Spinal cord (tissue), 10 donors: Measurements from ENCODE around the gene APOBEC3F. TPM values are rescaled to one million over a fixed set of nuclear protein-coding genes. Genes with fewer than 3 reads are reported as not detected.

Experiments
- DNase-seq, 6 donors: peaks; one replicate each; pipeline versions ENCODE4 v3.0.0 to v3.0.0-alpha.2; 2013 to 2015; ENCODE audit warnings: low spot score in 6 of 6, low read depth in 4 of 6
- H3K27ac ChIP-seq: one replicate; pipeline ENCODE4 v1.5.1; 2013; ENCODE audit warnings: low read depth, low read length, control low read depth
- H3K27me3 ChIP-seq: one replicate; pipeline ENCODE4 v1.6.1; 2013; ENCODE audit warnings: low read length; ENCODE audit not compliant: control insufficient read depth, insufficient read depth
- H3K36me3 ChIP-seq: one replicate; pipeline ENCODE4 v1.6.1; 2013; ENCODE audit warnings: low read length; ENCODE audit not compliant: control insufficient read depth, insufficient read depth
- H3K4me1 ChIP-seq: one replicate; pipeline ENCODE4 v1.6.1; 2013; ENCODE audit warnings: low read length; ENCODE audit not compliant: control insufficient read depth, insufficient read depth
- H3K4me3 ChIP-seq: one replicate; pipeline ENCODE4 v1.5.1; 2013; ENCODE audit warnings: low read depth, low read length, control low read depth
- H3K9me3 ChIP-seq: one replicate; pipeline ENCODE4 v1.6.1; 2013; ENCODE audit warnings: low read length; ENCODE audit not compliant: control insufficient read depth, insufficient read depth
- WGBS: methylation state at CpG from one replicate; pipeline ENCODE4 v1.1.5; 2013; ENCODE audit warnings: missing lambda C conversion rate; ENCODE audit not compliant: insufficient coverage; 5-methylcytosine and 5-hydroxymethylcytosine counted together
- polyA plus RNA-seq, 2 donors: library from polyadenylated mRNA; unstranded; fragments of 120-200 nt; gene quantifications; one replicate each; pipeline ENCODE4 v1.2.1, GENCODE V29; 2013; ENCODE audit not compliant: insufficient read length in 2 of 2
- total RNA-seq, 2 donors: library from RNA; depleted of rRNA in 1 of 2; stranded (reverse); fragments of 120-200 nt in 1 of 2; fragments of >200 nt in 1 of 2; gene quantifications; one replicate each; pipeline versions ENCODE4 v1.2.3 to v1.2.4, GENCODE V29; 2013 to 2014
- donor health status: healthy.

The APOBEC3F gene
- total and polyA plus RNA-seq, 4 donors = 1.9 to 8.0 (median 3.2) TPM

DNA sequence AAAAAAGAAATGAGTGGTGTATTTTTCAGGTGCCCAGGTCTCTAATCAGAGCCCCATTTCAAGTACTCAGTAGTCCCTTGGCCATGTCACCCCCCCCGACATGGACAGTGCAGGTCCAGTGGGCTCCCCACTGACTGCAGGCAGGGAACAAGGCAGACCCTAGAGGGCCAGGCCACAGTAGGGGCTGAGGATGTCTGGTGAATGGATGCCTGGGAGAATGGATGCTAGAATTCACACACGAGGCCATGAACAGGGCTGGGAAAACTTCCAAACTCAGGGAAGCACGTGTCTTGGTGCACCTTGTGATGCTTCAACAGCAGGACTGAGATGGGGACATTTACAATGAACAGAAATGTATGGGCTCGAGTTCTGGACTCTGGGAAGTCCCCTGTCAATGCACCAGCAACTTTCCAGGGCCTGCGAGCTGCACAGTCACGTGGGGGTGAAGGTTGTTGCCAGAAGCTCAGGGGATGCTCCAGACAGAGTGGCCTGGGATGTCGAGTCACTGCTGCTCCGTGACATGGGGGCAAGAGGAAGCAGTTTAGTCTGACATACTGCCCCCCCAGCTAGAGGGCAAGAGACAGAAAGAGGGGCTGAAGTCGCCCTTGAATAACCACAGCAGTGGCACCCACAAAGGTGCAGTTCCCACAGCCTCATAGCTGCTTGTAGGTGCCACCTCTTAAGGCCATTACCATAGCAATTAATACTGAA lies 39.5 kb downstream of the APOBEC3F start:
- Histone ChIP-seq H3K27me3 (no peaks in the 10 kb centered on the region), H3K36me3 (no peaks in the 10 kb centered on the region), H3K4me1 (peaks cover 9% of the 10 kb centered on the region), H3K27ac (no peak overlapping the region), H3K9me3 (no peaks in the 10 kb centered on the region), H3K4me3 (no peak overlapping the region)
- WGBS = 72% methylated on average over 7 of the region's 9 CpGs
- DNase-seq = no peak

DNA sequence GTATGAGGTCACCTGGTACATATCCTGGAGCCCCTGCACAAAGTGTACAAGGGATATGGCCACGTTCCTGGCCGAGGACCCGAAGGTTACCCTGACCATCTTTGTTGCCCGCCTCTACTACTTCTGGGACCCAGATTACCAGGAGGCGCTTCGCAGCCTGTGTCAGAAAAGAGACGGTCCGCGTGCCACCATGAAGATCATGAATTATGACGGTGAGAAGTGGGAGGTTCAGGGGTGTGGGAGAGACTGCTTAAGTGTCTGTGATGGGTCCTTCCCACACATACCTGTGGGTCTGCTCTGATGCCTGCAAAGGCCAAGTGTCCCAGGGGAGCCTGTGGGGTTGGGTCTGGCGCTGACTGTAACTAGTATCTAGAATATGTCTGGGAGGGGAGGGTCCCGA lies 40.4 kb downstream of the APOBEC3F start:
- peaks cover 9% of the 10 kb centered on the region for H3K4me1 ChIP-seq
- no peaks in the 10 kb centered on the region for H3K9me3 ChIP-seq
- 93% methylated on average over 12 of the region's 12 CpGs for WGBS
- no peak overlapping the region for H3K27ac ChIP-seq
- H3K4me3 ChIP-seq = no peak overlapping the region
- no peaks in the 10 kb centered on the region for H3K27me3 ChIP-seq
- H3K36me3 ChIP-seq = no peaks in the 10 kb centered on the region
- DNase-seq = no peak

DNA sequence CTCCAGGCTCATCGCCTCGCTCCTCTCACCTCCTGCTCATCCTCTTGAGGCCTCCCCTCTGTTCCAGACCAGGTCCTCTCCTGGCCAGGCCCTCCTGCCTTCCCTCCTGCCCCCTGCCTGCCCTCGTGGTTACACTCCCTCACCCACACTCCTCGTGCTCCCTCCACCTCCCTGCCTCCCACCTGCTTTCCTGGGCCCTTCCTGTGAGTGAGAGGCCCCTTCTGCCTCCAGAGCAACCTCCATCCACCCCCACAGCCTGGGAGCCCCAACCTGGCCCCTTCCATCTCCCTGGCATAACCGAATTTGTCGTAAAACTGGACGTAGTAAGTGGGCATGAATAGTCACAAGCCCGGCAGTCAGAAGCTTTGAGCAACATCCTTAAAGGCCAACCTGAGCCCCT lies 40.9 kb downstream of the APOBEC3F start:
- Histone ChIP-seq H3K27me3 (no peaks in the 10 kb centered on the region), H3K4me3 (no peak overlapping the region), H3K36me3 (no peaks in the 10 kb centered on the region), H3K27ac (no peak overlapping the region), H3K4me1 (peaks cover 9% of the 10 kb centered on the region), H3K9me3 (no peaks in the 10 kb centered on the region)
- 57% methylated on average over 8 of the region's 8 CpGs for WGBS
- peak in 1 of 6 donors; percentile 33 for DNase-seq

- Histone ChIP-seq H3K36me3 (no peaks in the 10 kb centered on the region), H3K27ac (no peak overlapping the region), H3K4me1 (peaks cover 8% of the 10 kb centered on the region), H3K9me3 (no peaks in the 10 kb centered on the region), H3K27me3 (no peaks in the 10 kb centered on the region), H3K4me3 (no peak overlapping the region)
- WGBS = 83% methylated on average over 9 of the region's 14 CpGs
- no peak for DNase-seq
These were observed 42.8 kb downstream of the APOBEC3F start for GRCh38 chr22:39083212-39084165.

- no peaks in the 10 kb centered on the region for H3K27me3 ChIP-seq
- WGBS = 92% methylated on average over 8 of the region's 8 CpGs
- H3K36me3 ChIP-seq = no peaks in the 10 kb centered on the region
- H3K4me1 ChIP-seq = peaks cover 8% of the 10 kb centered on the region
- no peak overlapping the region for H3K4me3 ChIP-seq
- no peak for DNase-seq
- H3K9me3 ChIP-seq = no peaks in the 10 kb centered on the region
- no peak overlapping the region for H3K27ac ChIP-seq
These were observed 44.0 kb downstream of the APOBEC3F start for GRCh38 chr22:39084666-39085065.

GRCh38 chr22:39087098-39087497 lies 46.4 kb downstream of the APOBEC3F start:
- Histone ChIP-seq H3K27me3 (no peaks in the 10 kb centered on the region), H3K27ac (no peak overlapping the region), H3K9me3 (no peaks in the 10 kb centered on the region), H3K4me3 (no peak overlapping the region), H3K36me3 (no peaks in the 10 kb centered on the region), H3K4me1 (peaks cover 5% of the 10 kb centered on the region)
- DNase-seq = no peak
- WGBS = 93% methylated on average over 6 of the region's 6 CpGs

GRCh38 chr22:39087881-39088684 lies 47.4 kb downstream of the APOBEC3F start:
- Histone ChIP-seq H3K27ac (no peak overlapping the region), H3K4me3 (no peak overlapping the region), H3K9me3 (no peaks in the 10 kb centered on the region), H3K36me3 (no peaks in the 10 kb centered on the region), H3K27me3 (no peaks in the 10 kb centered on the region), H3K4me1 (peaks cover 5% of the 10 kb centered on the region)
- WGBS = 56% methylated on average over 16 of the region's 18 CpGs
- DNase-seq = no peak

GRCh38 chr22:39088685-39089032 lies 48.0 kb downstream of the APOBEC3F start:
- Histone ChIP-seq H3K27ac (no peak overlapping the region), H3K27me3 (no peaks in the 10 kb centered on the region), H3K4me3 (no peak overlapping the region), H3K4me1 (peaks cover 5% of the 10 kb centered on the region), H3K36me3 (no peaks in the 10 kb centered on the region), H3K9me3 (no peaks in the 10 kb centered on the region)
- DNase-seq = no peak
- WGBS = 81% methylated on average over 5 of the region's 5 CpGs

DNA sequence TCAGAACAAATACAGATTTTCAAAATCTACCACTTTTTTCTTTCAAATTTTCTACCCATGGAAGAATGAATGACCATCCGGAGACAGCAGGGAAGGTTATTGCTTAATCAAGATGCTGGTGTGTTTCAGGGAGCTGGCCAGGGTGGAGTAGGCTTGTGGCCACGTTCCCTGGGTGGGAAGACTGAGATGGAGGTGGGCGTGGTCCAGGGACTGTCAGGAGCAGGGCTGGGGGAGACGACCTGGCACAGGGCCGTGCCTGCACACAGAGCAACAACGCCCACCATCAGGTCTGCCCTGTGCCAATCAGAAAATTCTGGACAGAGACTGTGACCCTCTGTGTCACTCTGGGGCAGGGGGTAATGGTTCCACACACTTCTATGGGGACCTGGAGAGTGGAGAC lies 49.3 kb downstream of the APOBEC3F start:
- Histone ChIP-seq H3K27me3 (no peaks in the 10 kb centered on the region), H3K36me3 (no peaks in the 10 kb centered on the region), H3K4me1 (peaks cover 5% of the 10 kb centered on the region), H3K4me3 (no peak overlapping the region), H3K27ac (no peak overlapping the region), H3K9me3 (no peaks in the 10 kb centered on the region)
- DNase-seq = no peak
- WGBS = 87% methylated on average over 6 of the region's 6 CpGs
